Effector memory CD4-positive, alpha-beta T cell (primary cell): ENCODE results near the gene RNASE11.

Experiments
- DNase-seq, 3 donors: peaks; one replicate each; pipeline ENCODE4 v3.0.0-alpha.2; 2020
- H3K27ac ChIP-seq: 2 replicates; pipeline ENCODE4 v1.7.0; 2013; ENCODE audit warnings: mild to moderate bottlenecking, low read length, moderate library complexity; ENCODE audit not compliant: insufficient read depth, poor library complexity, severe bottlenecking
- H3K27me3 ChIP-seq: replicated peaks from 2 replicates; pipeline ENCODE4 v1.7.0; 2013; ENCODE audit warnings: mild to moderate bottlenecking, low read length; ENCODE audit not compliant: insufficient read depth, control insufficient read depth, poor library complexity, severe bottlenecking
- H3K36me3 ChIP-seq: 2 replicates; pipeline ENCODE4 v1.7.0; 2013; ENCODE audit warnings: mild to moderate bottlenecking, low read length, moderate library complexity; ENCODE audit not compliant: control insufficient read depth, insufficient read depth
- H3K4me1 ChIP-seq: 2 replicates; pipeline ENCODE4 v1.7.0; 2013; ENCODE audit warnings: low read length, mild to moderate bottlenecking; ENCODE audit not compliant: control insufficient read depth, insufficient read depth, poor library complexity, severe bottlenecking
- H3K4me3 ChIP-seq: 2 replicates; pipeline ENCODE4 v1.7.0; 2013; ENCODE audit warnings: low read length, low read depth, mild to moderate bottlenecking; ENCODE audit not compliant: insufficient read depth, poor library complexity, severe bottlenecking
- H3K9me3 ChIP-seq: 2 replicates; pipeline ENCODE4 v1.7.0; 2013; ENCODE audit warnings: mild to moderate bottlenecking, low read length, moderate library complexity; ENCODE audit not compliant: control insufficient read depth

Gene RNASE11

DNA sequence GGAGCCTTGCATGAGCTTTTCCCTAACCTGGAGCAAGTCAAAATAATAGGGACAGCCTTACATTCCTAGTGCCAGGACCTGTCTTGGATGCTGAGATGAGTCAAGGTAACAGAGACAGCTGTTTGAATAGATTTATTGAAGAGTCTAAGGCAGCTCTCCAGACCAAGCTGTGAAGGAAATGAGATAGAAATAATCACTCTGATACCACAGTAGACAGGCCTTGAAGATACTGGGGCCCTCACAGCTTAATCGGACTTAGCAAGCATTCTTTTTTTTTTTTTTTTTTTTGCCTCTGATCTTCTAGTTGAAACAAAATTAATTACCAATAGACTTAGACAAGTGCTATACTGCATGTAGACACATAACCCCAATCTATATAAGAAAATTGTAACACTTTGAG lies 23.8 kb downstream of the RNASE11 start:
- Histone ChIP-seq H3K4me3 (no peak overlapping the region), H3K27ac (no peak overlapping the region), H3K4me1 (no peaks in the 10 kb centered on the region), H3K27me3 (no peaks in the 10 kb centered on the region), H3K9me3 (no peaks in the 10 kb centered on the region), H3K36me3 (no peaks in the 10 kb centered on the region)
- DNase-seq: no peak

DNA sequence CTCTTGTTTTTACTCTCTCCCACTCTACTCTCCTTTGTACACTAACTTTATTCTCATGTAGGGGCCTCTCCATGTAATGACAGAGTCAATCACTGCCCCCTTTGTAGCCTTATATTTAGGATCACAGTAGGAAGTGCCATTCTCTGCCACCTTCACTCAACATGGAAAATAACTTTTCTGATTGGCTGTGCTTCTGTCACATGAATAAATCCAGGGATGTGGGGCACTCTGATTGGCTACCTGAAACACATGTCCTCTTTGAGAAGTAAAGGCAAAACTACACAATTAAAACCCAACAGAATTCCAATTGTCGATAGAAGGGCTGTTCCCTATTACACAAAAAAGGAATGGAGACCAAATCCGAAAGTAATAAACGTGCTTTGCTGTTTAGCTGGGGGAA lies 26.8 kb downstream of the RNASE11 start, which contains the start of gene RNASE9:
TSS of gene RNASE9 (minus strand) at position 87 of the 400 bp plus-strand sequence.
- H3K27me3 ChIP-seq: no peaks in the 10 kb centered on the region
- H3K27ac ChIP-seq: no peak within 1 kb of the TSS
- H3K9me3 ChIP-seq: no peaks in the 10 kb centered on the region
- H3K4me1 ChIP-seq: no peaks in the 10 kb centered on the region
- no peak for DNase-seq
- H3K4me3 ChIP-seq: no peak within 1 kb of the TSS
- no peaks in the 10 kb centered on the region for H3K36me3 ChIP-seq

DNA sequence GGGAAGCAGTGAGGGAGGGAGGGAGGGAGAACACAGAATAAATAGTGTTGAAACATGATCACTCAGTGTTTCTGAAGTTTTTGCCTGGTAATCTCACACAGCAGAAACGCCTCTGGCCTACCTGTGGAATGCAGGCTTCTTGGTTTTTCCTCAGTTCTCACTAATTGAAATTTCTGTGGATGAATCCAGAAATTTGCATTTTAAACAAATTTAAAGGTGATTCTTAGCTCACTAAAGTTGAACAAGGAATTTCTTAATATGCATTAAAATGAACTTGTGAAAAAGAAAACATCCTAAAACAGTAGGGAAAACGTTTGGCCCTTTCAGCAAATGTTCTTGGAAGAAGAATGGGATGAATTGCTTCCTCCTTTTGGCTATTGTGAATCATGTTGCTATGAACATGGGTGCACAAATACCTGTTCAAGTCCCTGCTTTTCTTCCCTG lies 28.3 kb downstream of the RNASE11 start:
- Histone ChIP-seq H3K9me3 (no peaks in the 10 kb centered on the region), H3K36me3 (no peaks in the 10 kb centered on the region), H3K4me3 (no peak overlapping the region), H3K27ac (no peak overlapping the region), H3K4me1 (no peaks in the 10 kb centered on the region), H3K27me3 (no peaks in the 10 kb centered on the region)
- DNase-seq: no peak

DNA sequence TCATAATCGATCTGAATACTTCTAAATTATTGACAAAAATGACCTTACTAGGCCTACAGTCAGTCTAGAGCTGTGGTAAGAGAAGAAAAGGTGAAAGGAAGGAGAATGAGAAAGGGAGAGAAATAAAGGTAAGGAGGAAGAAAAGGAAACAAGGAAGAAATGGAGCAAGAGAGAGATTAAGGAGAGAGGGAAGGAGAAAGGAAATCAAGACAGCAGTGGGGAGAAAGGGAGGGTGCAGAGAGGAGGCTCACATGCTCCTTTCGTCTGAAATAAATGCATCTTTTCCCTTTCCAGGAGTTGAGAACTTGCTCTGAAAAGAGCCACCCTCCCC lies 30.6 kb downstream of the RNASE11 start:
- no peaks in the 10 kb centered on the region for H3K4me1 ChIP-seq
- H3K9me3 ChIP-seq: no peaks in the 10 kb centered on the region
- H3K27me3 ChIP-seq: no peaks in the 10 kb centered on the region
- H3K36me3 ChIP-seq: no peaks in the 10 kb centered on the region
- no peak overlapping the region for H3K27ac ChIP-seq
- DNase-seq: no peak
- H3K4me3 ChIP-seq: no peak overlapping the region

DNA sequence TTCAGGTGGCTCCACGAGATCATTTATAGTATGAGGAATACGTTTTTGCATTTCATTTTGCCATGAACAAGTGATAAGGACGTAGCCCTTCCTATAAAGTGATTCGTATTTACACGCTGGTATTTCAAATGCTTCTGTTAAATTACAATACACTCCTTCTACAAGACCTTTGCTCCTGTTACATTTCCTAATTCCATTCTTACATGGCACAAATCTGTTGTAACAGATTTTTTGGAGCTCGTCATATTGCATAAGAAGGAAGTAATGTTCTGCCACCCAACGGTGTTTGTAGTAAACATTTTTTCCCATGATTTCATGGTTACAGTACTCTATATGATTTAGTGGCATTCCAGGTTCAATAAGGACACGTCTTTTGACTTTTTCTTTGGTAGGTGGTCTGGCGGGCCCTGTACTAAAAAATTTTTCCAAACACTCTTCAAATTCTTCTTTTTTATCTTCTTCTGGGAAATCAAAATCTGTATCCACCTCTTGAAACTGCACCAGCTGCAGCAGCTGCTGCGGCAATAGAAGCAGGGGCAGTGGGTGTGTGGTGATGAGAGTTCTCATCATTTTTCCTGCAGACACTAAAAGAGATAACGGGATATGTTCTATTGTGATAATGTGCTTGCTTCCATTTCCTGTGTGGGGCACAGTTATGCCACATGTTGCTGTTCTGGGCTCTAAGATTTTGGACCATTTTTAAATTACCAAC lies 31.1 kb downstream of the RNASE11 start:
- Histone ChIP-seq H3K9me3 (no peaks in the 10 kb centered on the region), H3K27ac (no peak overlapping the region), H3K36me3 (no peaks in the 10 kb centered on the region), H3K27me3 (no peaks in the 10 kb centered on the region), H3K4me1 (no peaks in the 10 kb centered on the region), H3K4me3 (no peak overlapping the region)
- DNase-seq: no peak

DNA sequence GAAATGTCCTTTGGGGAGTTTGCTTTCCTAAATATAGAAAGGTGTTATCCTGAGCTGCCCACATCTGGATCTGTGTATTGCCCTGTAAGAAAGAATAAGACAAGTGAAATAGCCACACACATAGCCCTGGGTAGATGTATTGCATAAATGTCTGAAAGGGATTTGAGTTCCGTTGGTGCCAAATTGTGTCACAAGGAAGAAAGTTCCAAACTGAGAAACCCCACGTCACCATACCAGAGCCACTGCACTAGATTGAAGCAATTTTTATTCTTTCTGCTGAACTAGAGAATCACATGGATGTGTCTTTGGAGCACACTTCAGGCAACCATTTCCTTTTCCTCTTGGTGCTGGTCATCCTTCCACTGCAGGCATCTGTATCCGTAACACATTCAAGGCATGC lies 32.0 kb downstream of the RNASE11 start:
- Histone ChIP-seq H3K27me3 (no peaks in the 10 kb centered on the region), H3K27ac (no peak overlapping the region)
- no peak for DNase-seq

DNA sequence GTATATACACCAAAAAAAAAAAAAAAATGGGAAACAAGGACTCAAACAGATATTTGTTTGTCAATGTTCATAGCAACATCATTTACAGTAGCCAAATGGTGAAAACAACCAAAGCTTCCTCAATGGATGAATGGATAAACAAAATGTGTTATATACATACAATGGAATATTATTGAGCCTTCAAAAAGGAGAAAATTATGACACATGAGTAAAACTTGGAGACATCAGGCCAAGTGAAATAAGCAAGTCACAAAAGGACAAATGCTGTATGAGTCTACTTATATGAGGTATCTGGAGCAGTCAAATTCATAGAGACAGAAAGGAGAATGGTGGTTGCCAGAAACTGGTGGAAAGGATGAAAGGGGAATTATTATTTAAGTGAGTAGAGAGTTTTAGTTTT lies 34.8 kb downstream of the RNASE11 start:
- H3K4me1 ChIP-seq: no peaks in the 10 kb centered on the region
- no peak overlapping the region for H3K27ac ChIP-seq
- no peaks in the 10 kb centered on the region for H3K27me3 ChIP-seq
- no peak for DNase-seq
- no peak overlapping the region for H3K4me3 ChIP-seq
- H3K36me3 ChIP-seq: no peaks in the 10 kb centered on the region
- no peaks in the 10 kb centered on the region for H3K9me3 ChIP-seq

More for the DNA sequence above, 32.0 kb downstream of the RNASE11 start:
- no peak overlapping the region for H3K4me3 ChIP-seq
- no peaks in the 10 kb centered on the region for H3K36me3 ChIP-seq
- no peaks in the 10 kb centered on the region for H3K4me1 ChIP-seq
- no peaks in the 10 kb centered on the region for H3K9me3 ChIP-seq

DNA sequence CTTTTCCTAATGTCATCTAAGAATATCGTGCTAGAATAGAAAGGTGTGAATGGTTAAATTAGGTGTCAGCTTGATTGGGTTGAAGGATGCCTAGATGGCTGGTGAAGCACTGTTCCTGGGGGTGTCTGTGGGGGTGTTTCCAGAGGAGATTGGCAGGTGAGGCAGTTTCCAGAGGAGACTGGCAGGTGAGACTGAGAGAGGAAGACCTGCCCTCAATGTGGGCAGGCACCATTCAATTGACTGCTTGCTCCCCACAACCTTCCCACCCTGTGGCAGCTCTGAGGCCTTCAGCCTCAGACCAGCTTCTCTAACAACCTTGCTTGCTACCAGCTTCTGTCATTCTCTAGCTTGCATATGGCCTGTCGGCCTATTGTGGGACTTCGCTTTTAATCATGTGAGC lies 36.2 kb downstream of the RNASE11 start:
- H3K9me3 ChIP-seq: no peaks in the 10 kb centered on the region
- H3K27me3 ChIP-seq: no peaks in the 10 kb centered on the region
- no peak overlapping the region for H3K4me3 ChIP-seq
- H3K36me3 ChIP-seq: no peaks in the 10 kb centered on the region
- no peak for DNase-seq
- no peaks in the 10 kb centered on the region for H3K4me1 ChIP-seq
- no peak overlapping the region for H3K27ac ChIP-seq

DNA sequence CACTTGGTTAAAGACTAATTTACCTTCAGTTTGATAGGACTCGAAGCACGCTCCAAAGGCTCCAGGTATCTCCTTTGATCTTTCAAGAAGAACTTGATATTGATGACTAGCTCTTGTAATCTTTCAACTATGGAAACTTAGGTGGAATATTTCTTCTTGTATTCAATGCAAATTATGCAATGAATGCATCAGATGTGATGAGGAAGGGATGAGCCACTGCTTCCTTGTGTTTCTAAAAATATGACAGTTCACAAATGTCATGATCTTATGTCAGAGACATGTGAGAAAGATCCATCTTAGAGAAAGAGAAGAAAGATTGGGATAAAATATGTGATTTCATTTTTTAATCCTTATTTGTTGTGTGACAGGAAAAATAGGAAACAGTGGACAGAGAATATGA lies 36.9 kb downstream of the RNASE11 start:
- no peaks in the 10 kb centered on the region for H3K36me3 ChIP-seq
- H3K4me3 ChIP-seq: no peak overlapping the region
- H3K27me3 ChIP-seq: no peaks in the 10 kb centered on the region
- H3K9me3 ChIP-seq: no peaks in the 10 kb centered on the region
- DNase-seq: no peak
- H3K4me1 ChIP-seq: no peaks in the 10 kb centered on the region
- H3K27ac ChIP-seq: no peak overlapping the region

DNA sequence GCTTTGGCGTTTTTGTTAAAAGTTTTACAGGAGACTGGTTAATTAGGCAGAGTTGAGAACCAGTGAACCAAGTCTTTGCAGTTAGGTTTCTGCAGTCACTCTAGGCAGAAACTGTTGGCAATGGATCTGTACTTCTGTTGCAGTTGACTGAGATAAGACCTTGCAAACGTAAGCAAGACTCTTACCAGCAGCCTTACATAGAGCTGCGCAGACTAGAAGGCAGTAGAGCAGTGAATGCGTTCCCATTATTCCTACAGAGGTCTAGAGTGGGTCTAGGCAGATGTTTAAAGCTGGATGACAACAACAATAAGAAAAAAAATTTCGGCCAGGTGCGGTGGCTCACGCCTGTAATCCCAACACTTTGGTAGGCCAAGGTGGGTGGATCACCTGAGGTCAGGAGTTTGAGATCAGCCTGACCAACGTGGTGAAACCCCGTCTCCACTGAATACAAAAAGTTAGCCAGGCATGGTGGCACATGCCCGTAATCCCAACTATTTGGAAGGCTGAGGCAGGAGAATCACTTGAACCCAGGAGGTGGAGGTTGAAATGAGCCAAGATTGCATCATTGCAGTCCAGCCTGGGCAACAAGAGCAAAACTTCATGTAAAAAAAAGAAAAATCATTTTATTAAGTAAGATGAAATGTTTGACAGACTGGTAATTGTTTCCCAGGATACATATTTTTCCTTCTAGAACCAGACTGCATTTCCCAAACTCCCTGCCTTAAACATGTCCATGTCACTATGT lies 39.2 kb downstream of the RNASE11 start:
- no peaks in the 10 kb centered on the region for H3K36me3 ChIP-seq
- no peak overlapping the region for H3K4me3 ChIP-seq
- H3K27ac ChIP-seq: no peak overlapping the region
- H3K9me3 ChIP-seq: no peaks in the 10 kb centered on the region
- no peaks in the 10 kb centered on the region for H3K4me1 ChIP-seq
- no peaks in the 10 kb centered on the region for H3K27me3 ChIP-seq
- DNase-seq: no peak
